T-helper 2 cell treated with Interferon-gamma antibody and Interleukin-4, amounts not matched to agents 5 μg/mL and 100 μg/mL, for 36 hours (primary cell): ENCODE results near the gene FUS.
A peak's percentile ranks its signal among the peaks of the same experiment; 100 is the strongest.
"Not testable (repeated sequence)": the region's sequence is repeated elsewhere in the genome, so short reads cannot be mapped to it uniquely, and the experiment has no call there.

Source experiments
- DNase-seq: peaks from one replicate; pipeline ENCODE4 v3.0.0; 2021; ENCODE audit warnings: low spot score
- H3K27ac Mint-ChIP-seq: one replicate; pipeline ENCODE4 v1.8.0; 2021; ENCODE audit warnings: mild to moderate bottlenecking, mixed read lengths
- H3K27me3 Mint-ChIP-seq: one replicate; pipeline ENCODE4 v1.8.0; 2021; ENCODE audit warnings: low read depth, mixed read lengths
- H3K36me3 Mint-ChIP-seq: one replicate; pipeline ENCODE4 v1.8.0; 2021; ENCODE audit warnings: low read depth, mixed read lengths
- H3K4me1 Mint-ChIP-seq: one replicate; pipeline ENCODE4 v1.8.0; 2021; ENCODE audit warnings: low read depth, mixed read lengths
- H3K4me3 Mint-ChIP-seq: one replicate; pipeline ENCODE4 v1.8.0; 2022; ENCODE audit warnings: mild to moderate bottlenecking, moderate library complexity, mixed read lengths
- H3K9me3 Mint-ChIP-seq: one replicate; pipeline ENCODE4 v1.8.0; 2021; ENCODE audit warnings: mixed read lengths

Gene FUS

DNA sequence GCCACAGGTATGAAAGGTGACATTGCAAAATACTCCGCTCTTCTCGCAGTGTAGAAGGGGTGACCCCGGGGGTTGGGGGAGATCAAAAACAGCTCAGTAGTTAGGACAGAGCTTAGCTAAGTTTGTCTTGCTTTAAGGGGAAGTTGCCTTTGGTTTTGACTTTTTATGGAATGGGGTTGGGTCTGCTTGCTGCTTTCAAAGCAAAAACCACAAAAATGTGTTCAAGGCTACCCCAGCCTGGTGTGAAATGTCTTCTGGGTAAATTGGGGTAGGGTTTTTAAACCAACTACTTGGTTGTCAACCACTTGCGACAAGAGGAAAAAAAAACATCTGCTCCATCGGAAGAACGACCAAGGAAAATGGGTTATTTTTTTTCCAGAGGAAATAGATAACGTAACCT is 6.2 kb downstream of the FUS start:
- H3K9me3 Mint-ChIP-seq, result no peaks in the 10 kb centered on the region
- H3K27ac Mint-ChIP-seq, result peak overlapping the region; percentile 73
- no peaks in the 10 kb centered on the region for H3K27me3 Mint-ChIP-seq
- peak overlapping the region; percentile 52 for H3K4me3 Mint-ChIP-seq
- H3K4me1 Mint-ChIP-seq, result peaks cover 71% of the 10 kb centered on the region
- peaks cover 97% of the 10 kb centered on the region for H3K36me3 Mint-ChIP-seq
- DNase-seq, result no peak

DNA sequence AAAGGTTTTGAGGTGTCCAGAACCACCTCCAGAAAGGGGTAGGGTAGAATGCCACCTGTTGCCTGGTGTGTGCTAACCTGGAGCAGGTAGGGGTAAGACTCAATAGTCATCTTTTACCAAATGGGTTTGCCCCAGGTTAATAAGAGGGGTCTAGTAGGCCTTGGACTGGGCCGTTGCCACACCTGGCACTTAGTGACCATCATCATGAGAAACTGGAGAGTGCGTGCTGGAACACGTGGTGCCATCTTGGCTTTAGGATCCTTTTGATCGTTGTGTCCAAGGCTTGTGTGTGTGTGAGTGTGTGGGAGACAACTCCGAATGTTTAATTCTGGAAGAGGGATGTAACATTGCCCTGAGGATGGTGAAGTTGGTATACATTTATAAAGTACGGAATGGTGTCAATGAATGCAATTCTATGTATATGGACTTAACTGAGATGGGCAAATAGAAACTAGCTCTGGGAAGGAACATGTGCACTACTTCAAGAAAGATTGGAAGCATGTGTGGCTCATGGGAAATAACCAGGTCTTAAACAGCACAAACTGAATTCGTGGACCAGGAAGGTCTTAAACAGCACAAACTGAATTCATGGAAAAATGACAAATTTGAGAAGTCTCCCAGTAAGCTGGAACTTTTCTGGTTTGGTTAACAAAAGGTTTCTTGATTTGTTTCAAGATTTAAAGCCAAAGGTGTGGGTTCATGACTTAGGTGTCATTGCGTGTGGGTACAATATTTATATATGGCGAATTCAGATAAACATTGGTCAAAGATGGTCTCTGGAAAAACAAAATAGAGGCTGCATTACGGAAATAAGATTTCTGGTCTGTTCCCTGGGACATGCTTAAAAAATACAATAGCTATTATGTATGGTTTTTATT is 7.2 kb downstream of the FUS start:
- H3K4me3 Mint-ChIP-seq, result no peak overlapping the region
- no peaks in the 10 kb centered on the region for H3K9me3 Mint-ChIP-seq
- no peaks in the 10 kb centered on the region for H3K27me3 Mint-ChIP-seq
- H3K27ac Mint-ChIP-seq, result peak overlapping the region; percentile 0
- peaks cover 67% of the 10 kb centered on the region for H3K4me1 Mint-ChIP-seq
- DNase-seq, result no peak
- H3K36me3 Mint-ChIP-seq, result peaks cover 95% of the 10 kb centered on the region

- DNase-seq, result no peak
- Mint-ChIP-seq H3K36me3 (peaks cover 91% of the 10 kb centered on the region), H3K27ac (no peak overlapping the region), H3K4me1 (peaks cover 61% of the 10 kb centered on the region), H3K4me3 (no peak overlapping the region), H3K9me3 (no peaks in the 10 kb centered on the region), H3K27me3 (no peaks in the 10 kb centered on the region)
Measured at GRCh38 chr16:31187808-31188189, 7.9 kb downstream of the FUS start.

- DNase-seq, result no peak
- peak overlapping the region; percentile 13 for H3K27ac Mint-ChIP-seq
- no peaks in the 10 kb centered on the region for H3K27me3 Mint-ChIP-seq
- H3K9me3 Mint-ChIP-seq, result no peaks in the 10 kb centered on the region
- peaks cover 56% of the 10 kb centered on the region for H3K4me1 Mint-ChIP-seq
- H3K36me3 Mint-ChIP-seq, result peaks cover 89% of the 10 kb centered on the region
- H3K4me3 Mint-ChIP-seq, result no peak overlapping the region
Measured at GRCh38 chr16:31188450-31189411, 8.8 kb downstream of the FUS start.

DNA sequence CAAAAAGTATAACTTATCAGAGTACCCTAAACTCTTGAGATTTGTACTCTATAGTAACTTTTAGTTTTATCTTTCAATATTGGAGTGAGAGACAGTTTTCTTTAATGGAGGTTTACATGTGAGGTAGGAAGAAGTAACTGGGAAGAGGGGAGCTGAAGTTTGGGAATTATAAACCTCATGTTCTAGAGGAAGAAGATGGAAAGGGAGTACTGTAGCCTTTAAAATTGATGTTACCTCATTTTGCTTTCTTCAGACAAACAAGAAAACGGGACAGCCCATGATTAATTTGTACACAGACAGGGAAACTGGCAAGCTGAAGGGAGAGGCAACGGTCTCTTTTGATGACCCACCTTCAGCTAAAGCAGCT is 9.5 kb downstream of the FUS start:
- Mint-ChIP-seq H3K4me3 (no peak overlapping the region), H3K27me3 (no peaks in the 10 kb centered on the region), H3K4me1 (peaks cover 54% of the 10 kb centered on the region), H3K36me3 (peaks cover 91% of the 10 kb centered on the region), H3K27ac (peak overlapping the region; percentile 13), H3K9me3 (no peaks in the 10 kb centered on the region)
- DNase-seq, result no peak

DNA sequence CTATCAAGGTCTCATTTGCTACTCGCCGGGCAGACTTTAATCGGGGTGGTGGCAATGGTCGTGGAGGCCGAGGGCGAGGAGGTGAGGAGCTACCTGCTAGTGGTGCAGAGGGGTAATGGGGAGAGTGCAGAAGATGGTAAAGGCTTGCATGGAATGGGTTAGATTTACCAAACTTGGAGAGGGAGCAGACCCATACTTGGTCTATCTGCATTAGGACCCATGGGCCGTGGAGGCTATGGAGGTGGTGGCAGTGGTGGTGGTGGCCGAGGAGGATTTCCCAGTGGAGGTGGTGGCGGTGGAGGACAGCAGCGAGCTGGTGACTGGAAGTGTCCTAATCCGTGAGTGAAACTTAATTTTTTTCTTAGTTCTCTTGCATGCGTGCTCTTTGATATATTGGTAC is 10.1 kb downstream of the FUS start:
- DNase-seq, result no peak
- H3K36me3 Mint-ChIP-seq, result peaks cover 90% of the 10 kb centered on the region
- peaks cover 48% of the 10 kb centered on the region for H3K4me1 Mint-ChIP-seq
- H3K9me3 Mint-ChIP-seq, result no peaks in the 10 kb centered on the region
- H3K4me3 Mint-ChIP-seq, result no peak overlapping the region
- H3K27me3 Mint-ChIP-seq, result no peaks in the 10 kb centered on the region
- peak overlapping the region; percentile 21 for H3K27ac Mint-ChIP-seq

DNA sequence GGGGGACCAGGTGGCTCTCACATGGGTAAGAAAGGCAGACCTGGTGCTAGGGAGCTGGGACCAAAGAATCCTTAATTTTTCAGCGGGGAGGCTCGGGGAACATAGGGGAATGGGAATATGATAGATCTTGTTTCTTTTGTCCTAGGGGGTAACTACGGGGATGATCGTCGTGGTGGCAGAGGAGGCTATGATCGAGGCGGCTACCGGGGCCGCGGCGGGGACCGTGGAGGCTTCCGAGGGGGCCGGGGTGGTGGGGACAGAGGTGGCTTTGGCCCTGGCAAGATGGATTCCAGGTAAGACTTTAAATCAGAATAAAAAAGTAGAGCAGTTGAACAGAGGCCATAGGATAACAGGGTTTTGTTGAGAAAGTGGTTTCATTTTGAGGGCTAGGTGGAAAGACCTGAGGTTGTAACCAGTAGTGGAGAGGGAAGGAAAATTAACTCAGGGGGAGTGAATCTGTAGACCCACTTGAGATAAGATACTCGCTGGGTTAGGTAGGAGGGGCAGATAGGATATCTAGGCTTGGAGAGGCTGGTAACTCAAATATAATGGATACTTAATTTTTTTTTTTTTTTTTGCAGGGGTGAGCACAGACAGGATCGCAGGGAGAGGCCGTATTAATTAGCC is 11.0 kb downstream of the FUS start:
- peaks cover 87% of the 10 kb centered on the region for H3K36me3 Mint-ChIP-seq
- H3K27me3 Mint-ChIP-seq, result no peaks in the 10 kb centered on the region
- no peak for DNase-seq

DNA sequence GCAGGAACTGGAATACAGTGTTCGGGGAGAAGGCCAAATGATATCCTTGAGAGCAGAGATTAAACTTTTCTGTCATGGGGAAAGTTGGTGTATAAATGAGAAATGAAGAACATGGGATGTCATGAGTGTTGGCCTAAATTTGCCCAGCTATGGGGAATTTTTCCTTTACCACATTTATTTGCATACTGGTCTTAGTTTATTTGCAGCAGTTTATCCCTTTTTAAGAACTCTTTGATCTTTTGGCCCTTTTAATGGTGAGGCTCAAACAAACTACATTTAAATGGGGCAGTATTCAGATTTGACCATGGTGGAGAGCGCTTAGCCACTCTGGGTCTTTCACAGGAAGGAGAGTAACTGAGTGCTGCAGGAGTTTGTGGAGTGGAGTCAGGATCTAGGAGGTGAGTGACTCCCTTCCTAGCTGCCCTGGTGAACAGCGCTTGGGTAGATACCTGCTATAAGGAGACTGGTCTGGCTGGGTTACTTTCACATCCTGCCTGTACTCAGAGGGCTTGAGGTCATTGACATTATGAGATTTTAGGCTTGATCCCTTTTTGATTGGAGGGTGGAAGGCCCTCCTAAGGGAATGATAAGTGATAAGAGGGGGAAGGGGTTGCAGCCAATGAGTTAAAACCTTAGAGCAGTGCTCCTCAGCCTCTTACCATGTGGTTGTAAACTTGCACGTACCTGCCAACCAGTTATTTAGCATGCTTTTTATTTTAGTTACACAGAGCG is 11.9 kb downstream of the FUS start:
- H3K4me1 Mint-ChIP-seq, result peaks cover 34% of the 10 kb centered on the region
- no peak overlapping the region for H3K27ac Mint-ChIP-seq
- H3K9me3 Mint-ChIP-seq, result no peaks in the 10 kb centered on the region
- H3K4me3 Mint-ChIP-seq, result no peak overlapping the region
- no peak for DNase-seq
- H3K27me3 Mint-ChIP-seq, result no peaks in the 10 kb centered on the region
- H3K36me3 Mint-ChIP-seq, result peaks cover 85% of the 10 kb centered on the region

More for the DNA sequence above, 11.0 kb downstream of the FUS start:
- Mint-ChIP-seq H3K27ac (peak overlapping the region; percentile 69), H3K4me1 (peaks cover 41% of the 10 kb centered on the region), H3K4me3 (no peak overlapping the region), H3K9me3 (no peaks in the 10 kb centered on the region)

- DNase-seq, result no peak
- H3K4me3 Mint-ChIP-seq, result no peak overlapping the region
- peaks cover 31% of the 10 kb centered on the region for H3K4me1 Mint-ChIP-seq
- H3K27me3 Mint-ChIP-seq, result no peaks in the 10 kb centered on the region
- H3K9me3 Mint-ChIP-seq, result no peaks in the 10 kb centered on the region
- no peak overlapping the region for H3K27ac Mint-ChIP-seq
- H3K36me3 Mint-ChIP-seq, result peaks cover 77% of the 10 kb centered on the region
Measured at GRCh38 chr16:31192856-31193642, 13.1 kb downstream of the FUS start.

DNA sequence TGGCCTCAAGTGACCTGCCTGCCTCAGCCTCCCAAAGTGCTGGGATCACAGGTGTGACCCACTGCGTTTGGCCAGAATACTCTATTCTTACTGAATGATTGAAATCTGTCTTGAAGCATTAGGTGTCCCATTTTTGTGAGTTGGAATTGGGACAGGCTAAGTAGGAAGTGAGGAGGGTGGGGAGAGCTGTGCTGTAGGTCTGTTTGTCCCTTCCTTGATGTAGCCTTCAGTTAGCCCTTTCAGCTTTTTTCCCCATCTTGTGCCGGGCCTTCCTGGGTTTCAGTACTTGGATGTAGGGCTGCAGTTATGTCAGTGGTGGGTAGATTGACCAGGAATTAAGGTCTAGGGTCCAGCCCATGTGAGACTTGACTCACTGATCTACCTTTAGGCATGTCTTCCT is 13.9 kb downstream of the FUS start:
- Mint-ChIP-seq H3K27me3 (no peaks in the 10 kb centered on the region), H3K36me3 (peaks cover 69% of the 10 kb centered on the region), H3K4me1 (peaks cover 37% of the 10 kb centered on the region), H3K4me3 (no peak overlapping the region), H3K9me3 (no peaks in the 10 kb centered on the region), H3K27ac (no peak overlapping the region)
- no peak for DNase-seq

- H3K4me1 Mint-ChIP-seq, result peaks cover 38% of the 10 kb centered on the region
- H3K4me3 Mint-ChIP-seq, result no peak overlapping the region
- peaks cover 67% of the 10 kb centered on the region for H3K36me3 Mint-ChIP-seq
- H3K27ac Mint-ChIP-seq, result no peak overlapping the region
- no peaks in the 10 kb centered on the region for H3K9me3 Mint-ChIP-seq
- no peaks in the 10 kb centered on the region for H3K27me3 Mint-ChIP-seq
- no peak for DNase-seq
Measured at GRCh38 chr16:31194898-31195297, 15.0 kb downstream of the FUS start.

DNA sequence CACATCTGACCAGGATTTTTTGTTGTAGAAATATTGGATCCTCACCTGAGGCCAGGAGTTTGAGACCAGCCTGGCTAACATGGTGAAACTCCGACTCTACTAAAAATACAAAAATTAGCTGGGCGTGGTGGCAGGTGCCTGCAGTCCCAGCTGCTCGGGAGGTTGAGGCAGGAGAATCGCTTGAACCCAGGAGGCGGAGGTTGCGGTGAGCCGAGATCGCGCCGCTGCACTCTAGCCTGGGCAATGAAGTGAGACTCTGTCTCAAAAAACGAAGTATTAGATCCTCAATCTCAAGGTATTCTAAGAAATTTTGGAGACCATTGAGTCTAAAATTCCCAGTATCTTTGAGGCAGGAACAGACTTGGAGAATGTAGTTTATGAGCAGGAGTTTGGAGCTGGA is 15.9 kb downstream of the FUS start:
- not testable (repeated sequence) for H3K27me3 Mint-ChIP-seq, DNase-seq, H3K27ac Mint-ChIP-seq, H3K4me3 Mint-ChIP-seq, H3K9me3 Mint-ChIP-seq
- peaks cover 37% of the 10 kb centered on the region for H3K4me1 Mint-ChIP-seq
- peaks cover 60% of the 10 kb centered on the region for H3K36me3 Mint-ChIP-seq
